HUES6 (cell line): Measurements from ENCODE around the gene MEI4.

Source experiments
- H3K27ac ChIP-seq: 2 replicates; pipeline ENCODE4 v1.7.0; 2013; ENCODE audit warnings: low read depth, mild to moderate bottlenecking, low read length, inconsistent platforms
- H3K27me3 ChIP-seq: 2 replicates; pipeline ENCODE4 v1.6.1; 2013; ENCODE audit warnings: low read length; ENCODE audit not compliant: control insufficient read depth, insufficient read depth
- H3K36me3 ChIP-seq: 2 replicates; pipeline ENCODE4 v1.6.1; 2013; ENCODE audit warnings: low read length; ENCODE audit not compliant: control insufficient read depth, insufficient read depth
- H3K4me1 ChIP-seq: 2 replicates; pipeline ENCODE4 v1.6.1; 2013; ENCODE audit warnings: low read length; ENCODE audit not compliant: control insufficient read depth, insufficient read depth
- H3K4me3 ChIP-seq: 2 replicates; pipeline ENCODE4 v1.5.1; 2013; ENCODE audit warnings: low read depth, low read length
- H3K9ac ChIP-seq: one replicate; pipeline ENCODE4 v1.6.1; 2013; ENCODE audit warnings: mild to moderate bottlenecking, low read length
- H3K9me3 ChIP-seq: 2 replicates; pipeline ENCODE4 v1.6.1; 2013; ENCODE audit warnings: low read depth, low read length; ENCODE audit not compliant: control insufficient read depth, insufficient read depth

Gene MEI4, protein sequence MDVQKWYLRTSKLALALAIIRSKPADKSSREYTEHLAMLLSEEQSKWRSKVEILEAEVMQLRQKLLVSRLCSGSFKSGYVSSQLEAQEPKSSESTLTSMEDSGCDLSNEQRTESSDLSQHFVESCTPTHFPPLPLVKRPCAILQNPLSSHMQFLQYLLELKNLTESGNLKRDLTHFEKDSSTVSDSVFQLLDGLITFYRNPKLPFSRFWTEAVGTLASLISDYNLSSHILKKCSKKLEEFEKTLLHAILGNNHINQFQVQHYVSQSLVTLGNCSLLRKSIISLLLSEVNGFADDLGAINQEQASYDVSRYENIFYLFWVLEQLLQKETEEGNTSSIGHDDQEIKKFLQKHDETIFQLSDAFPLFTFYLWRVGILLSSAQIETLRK

DNA sequence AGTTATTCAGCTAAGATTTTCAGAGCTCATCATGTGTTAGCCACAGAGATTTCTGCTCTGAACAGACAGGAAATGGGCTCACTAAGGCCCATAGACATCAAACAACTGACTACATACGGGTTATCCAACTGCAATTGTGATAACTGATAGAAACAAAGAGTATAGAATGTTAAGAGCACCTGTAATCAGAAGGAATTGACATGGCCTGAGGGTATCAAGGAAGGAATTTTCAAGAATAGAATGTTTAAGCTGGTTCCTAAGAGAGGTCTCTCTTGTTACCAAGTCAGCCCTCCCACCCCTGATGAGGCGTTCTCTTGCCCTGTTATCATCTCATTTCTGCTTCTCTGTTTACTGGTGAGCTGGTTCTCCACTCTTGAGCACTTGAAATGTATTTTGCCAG, at the start of gene MEI4:
Gene MEI4 (plus strand): TSS at position 301 of the 400 bp plus-strand sequence. CDS start 37,633 bp downstream, outside the sequence.
- Histone ChIP-seq H3K27me3 (no peaks in the 10 kb centered on the region), H3K36me3 (no peaks in the 10 kb centered on the region), H3K9me3 (no peaks in the 10 kb centered on the region), H3K4me3 (no peak within 1 kb of the TSS), H3K27ac (no peak within 1 kb of the TSS), H3K4me1 (no peaks in the 10 kb centered on the region; the same call in 1 of the 2 replicates), H3K9ac (no peak within 1 kb of the TSS)

DNA sequence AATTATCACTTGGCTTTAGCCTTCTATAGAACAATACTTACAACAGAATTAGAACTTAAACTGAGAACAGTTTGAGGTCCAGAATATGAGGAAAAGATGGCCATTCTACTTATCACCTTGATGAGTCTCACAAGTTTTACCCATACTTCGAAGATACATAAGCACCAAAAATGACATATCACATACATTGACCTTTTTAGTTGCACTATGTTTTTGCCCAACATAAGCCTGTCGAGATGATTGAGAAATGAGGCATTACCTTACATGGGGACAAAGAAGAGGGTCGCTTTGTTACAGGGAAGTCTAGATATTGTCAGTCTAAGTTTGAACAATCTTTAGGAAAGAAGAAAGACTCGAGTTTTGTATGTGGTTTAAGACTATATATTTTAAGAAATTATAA, 48.4 kb upstream of the MEI4 start:
- Histone ChIP-seq H3K9me3 (peaks cover 2% of the 10 kb centered on the region; the same call in 1 of the 2 replicates), H3K4me1 (no peaks in the 10 kb centered on the region), H3K27ac (no peak overlapping the region), H3K36me3 (no peaks in the 10 kb centered on the region), H3K9ac (no peak overlapping the region), H3K27me3 (no peaks in the 10 kb centered on the region), H3K4me3 (no peak overlapping the region)

DNA sequence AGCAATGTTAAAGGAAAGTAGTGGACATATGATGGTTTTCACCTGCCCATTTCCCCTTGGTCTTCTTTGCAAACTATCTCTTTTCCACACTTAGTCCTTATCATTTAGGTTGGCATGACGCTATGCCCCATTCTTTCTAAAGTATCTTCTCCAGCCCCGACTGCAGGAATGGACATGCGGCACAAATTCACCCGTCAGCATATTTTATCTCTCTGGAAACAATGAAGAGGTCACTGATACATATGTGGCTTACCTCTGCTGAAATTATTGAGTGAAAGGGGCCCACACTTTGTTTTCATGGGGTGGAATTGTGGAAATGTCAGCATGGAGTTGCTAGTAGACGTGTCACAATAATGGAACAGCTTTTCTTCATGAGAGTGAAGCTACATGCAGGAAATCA, 45.8 kb upstream of the MEI4 start:
- Histone ChIP-seq H3K9me3 (peaks cover 2% of the 10 kb centered on the region; the same call in 1 of the 2 replicates), H3K4me3 (no peak overlapping the region), H3K4me1 (no peaks in the 10 kb centered on the region), H3K36me3 (no peaks in the 10 kb centered on the region), H3K27ac (no peak overlapping the region), H3K9ac (no peak overlapping the region), H3K27me3 (no peaks in the 10 kb centered on the region)

DNA sequence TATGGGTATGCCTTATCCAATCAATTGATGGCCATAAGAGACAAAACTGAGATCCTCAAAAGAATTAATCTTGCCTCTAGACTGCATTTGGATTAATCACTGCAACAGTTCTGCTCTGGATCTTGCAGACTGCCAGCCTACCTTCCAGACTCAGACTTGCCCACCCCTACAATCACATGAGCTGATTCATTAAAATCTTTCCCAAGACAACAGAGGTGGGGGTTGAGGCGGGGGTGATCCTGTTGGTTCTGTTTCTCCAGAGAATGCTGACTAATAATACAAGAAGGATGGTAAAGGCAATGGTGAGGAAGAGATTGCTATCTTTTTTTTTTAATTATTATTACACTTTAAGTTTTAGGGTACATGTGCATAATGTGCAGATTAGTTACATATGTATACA, 43.7 kb upstream of the MEI4 start:
- no peaks in the 10 kb centered on the region for H3K36me3 ChIP-seq
- no peaks in the 10 kb centered on the region for H3K4me1 ChIP-seq
- H3K27ac ChIP-seq, result no peak overlapping the region
- H3K9me3 ChIP-seq, result no peaks in the 10 kb centered on the region
- H3K27me3 ChIP-seq, result no peaks in the 10 kb centered on the region
- H3K9ac ChIP-seq, result no peak overlapping the region
- H3K4me3 ChIP-seq, result no peak overlapping the region

DNA sequence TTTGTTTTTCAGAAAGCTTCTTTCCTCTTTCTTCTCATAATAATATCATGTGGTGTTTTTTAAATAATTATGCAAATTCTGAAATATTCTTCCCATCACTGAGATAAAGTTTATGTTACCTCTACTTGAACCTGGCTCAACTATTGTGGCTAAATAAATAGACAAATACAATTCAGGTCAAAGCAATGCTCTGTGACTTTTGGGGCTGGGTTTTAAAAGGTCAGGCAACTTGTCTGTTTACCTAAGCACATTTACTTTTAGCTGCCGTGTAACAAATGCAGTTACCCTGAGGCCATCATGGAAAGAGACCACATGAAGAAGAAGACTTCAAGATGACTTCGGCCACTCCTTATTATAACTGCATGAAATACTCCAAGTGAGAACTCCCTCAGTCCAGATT, 33.7 kb upstream of the MEI4 start:
- Histone ChIP-seq H3K4me3 (no peak overlapping the region), H3K36me3 (no peaks in the 10 kb centered on the region), H3K9me3 (peaks cover 8% of the 10 kb centered on the region; the same call in 1 of the 2 replicates)

DNA sequence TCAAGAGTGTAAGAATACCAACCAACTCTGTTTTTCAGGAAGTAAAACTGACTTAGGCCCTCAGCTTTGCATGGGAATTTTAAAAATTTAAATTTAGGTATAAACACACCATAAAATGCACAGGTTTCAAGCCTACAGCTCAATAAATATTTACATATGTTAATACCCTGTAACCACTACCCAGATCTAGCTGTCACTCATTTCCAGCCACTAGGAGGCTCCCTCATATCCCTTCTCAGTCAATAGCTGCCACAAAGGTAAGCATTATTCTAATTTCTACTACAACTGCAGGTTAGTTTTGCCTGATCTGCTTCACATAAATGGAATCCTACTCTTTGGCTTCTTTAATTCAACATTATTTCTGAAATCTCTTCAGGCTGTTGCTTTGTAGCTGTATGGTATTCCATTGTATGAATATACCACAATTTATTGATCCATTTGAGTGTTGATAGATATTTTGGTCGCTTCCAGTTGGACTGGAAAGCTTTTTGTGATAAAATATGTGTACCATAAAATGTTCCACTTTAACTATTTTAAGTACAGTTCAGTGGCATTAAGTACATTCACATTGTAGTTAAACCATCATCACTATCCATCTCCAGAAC, 32.5 kb upstream of the MEI4 start:
- Histone ChIP-seq H3K36me3 (no peaks in the 10 kb centered on the region), H3K9me3 (peaks cover 8% of the 10 kb centered on the region; the same call in 1 of the 2 replicates), H3K4me1 (0 out of 2 replicates have a peak, but pooled peaks cover 3% of the 10 kb centered on the region), H3K4me3 (no peak overlapping the region), H3K27ac (no peak overlapping the region), H3K27me3 (no peaks in the 10 kb centered on the region), H3K9ac (no peak overlapping the region)

More for the DNA sequence above, 33.7 kb upstream of the MEI4 start:
- Histone ChIP-seq H3K4me1 (0 out of 2 replicates have a peak, but pooled peaks cover 3% of the 10 kb centered on the region), H3K27ac (no peak overlapping the region), H3K27me3 (no peaks in the 10 kb centered on the region), H3K9ac (no peak overlapping the region)

DNA sequence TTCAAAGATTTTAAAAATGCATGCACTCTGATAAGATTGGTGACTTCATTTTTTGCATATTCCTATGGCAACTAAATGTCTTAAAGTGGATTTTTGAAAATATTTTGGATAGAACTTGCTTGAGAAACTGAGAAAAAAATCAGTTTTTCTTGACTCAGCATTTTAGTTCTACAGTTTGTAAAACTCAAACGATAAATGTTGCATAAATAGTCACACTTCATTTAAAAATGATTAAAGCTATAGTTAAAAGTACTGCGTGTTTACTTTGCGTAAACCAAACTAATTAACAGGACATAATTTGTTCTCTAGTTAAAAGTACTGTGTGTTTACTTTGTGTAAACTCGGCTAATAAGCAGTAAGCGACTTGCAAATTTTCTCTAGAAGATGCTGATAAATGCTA, 28.3 kb upstream of the MEI4 start:
- H3K36me3 ChIP-seq, result no peaks in the 10 kb centered on the region

DNA sequence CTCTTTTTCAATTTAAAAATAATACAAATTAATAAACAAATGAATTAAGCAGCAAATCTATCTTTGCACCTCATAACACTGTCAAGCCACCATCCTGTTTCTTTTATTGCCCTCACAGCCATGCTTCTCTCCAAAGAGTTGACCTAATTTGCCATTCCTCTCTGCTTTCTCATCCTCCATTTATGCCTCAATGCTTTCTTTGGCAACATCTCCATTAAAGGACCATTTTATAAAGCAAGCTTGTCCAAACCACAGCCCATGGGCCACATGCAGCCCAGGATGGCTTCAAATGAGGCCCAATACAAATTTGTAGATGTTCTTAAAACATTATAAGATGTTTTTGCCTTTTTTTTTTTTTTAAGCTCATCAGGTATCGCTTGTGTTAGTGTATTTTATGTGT, 26.4 kb upstream of the MEI4 start:
- no peaks in the 10 kb centered on the region for H3K27me3 ChIP-seq
- no peaks in the 10 kb centered on the region for H3K36me3 ChIP-seq
- H3K9me3 ChIP-seq, result no peaks in the 10 kb centered on the region
- no peaks in the 10 kb centered on the region for H3K4me1 ChIP-seq
- H3K27ac ChIP-seq, result no peak overlapping the region
- no peak overlapping the region for H3K9ac ChIP-seq
- no peak overlapping the region for H3K4me3 ChIP-seq

More for the DNA sequence above, 28.3 kb upstream of the MEI4 start:
- H3K9ac ChIP-seq, result no peak overlapping the region
- H3K27ac ChIP-seq, result no peak overlapping the region
- H3K4me1 ChIP-seq, result 0 out of 2 replicates have a peak, but pooled peaks cover 3% of the 10 kb centered on the region
- no peaks in the 10 kb centered on the region for H3K27me3 ChIP-seq
- H3K4me3 ChIP-seq, result no peak overlapping the region
- no peaks in the 10 kb centered on the region for H3K9me3 ChIP-seq

DNA sequence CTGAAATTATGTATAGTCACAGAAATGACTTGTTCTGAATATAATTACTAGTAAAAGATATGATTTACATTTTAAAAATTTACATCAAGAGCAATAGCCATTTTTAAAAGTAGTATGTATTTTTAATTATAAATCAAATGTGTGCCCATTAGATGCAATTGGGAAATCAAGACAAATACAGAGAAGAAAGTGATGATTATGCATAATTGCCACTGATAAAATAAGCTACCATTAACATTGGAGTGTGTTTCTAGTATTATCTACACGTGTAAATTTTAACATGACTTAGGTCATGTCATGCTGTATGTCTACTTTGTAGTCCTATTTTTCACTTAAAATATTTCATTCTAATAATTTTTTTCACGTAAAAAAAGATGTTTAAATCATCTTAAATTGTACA, 22.8 kb upstream of the MEI4 start:
- no peak overlapping the region for H3K27ac ChIP-seq
- no peak overlapping the region for H3K4me3 ChIP-seq
- no peaks in the 10 kb centered on the region for H3K9me3 ChIP-seq
- H3K36me3 ChIP-seq, result no peaks in the 10 kb centered on the region
- H3K9ac ChIP-seq, result no peak overlapping the region
- no peaks in the 10 kb centered on the region for H3K27me3 ChIP-seq
- no peaks in the 10 kb centered on the region for H3K4me1 ChIP-seq

DNA sequence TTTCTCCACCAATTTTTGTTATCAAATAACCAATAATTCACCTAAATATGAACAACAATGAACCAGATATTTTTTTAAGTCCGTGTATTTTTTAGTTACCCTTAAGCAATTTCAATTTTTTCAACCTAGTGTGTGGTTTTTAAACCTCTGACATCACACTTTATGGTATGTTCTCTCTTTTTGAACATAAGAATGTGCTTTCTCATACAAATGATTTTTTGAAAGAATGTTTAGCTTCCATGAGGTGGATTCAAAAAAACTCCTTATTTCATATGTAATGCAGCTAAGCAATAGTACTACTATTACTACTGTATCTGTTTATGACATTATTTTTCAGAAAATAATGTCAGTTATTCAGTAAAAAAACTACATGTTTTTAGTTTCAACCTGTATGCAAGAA, 19.4 kb upstream of the MEI4 start:
- no peaks in the 10 kb centered on the region for H3K9me3 ChIP-seq
- H3K27ac ChIP-seq, result no peak overlapping the region
- H3K27me3 ChIP-seq, result no peaks in the 10 kb centered on the region
- H3K4me3 ChIP-seq, result no peak overlapping the region
- H3K9ac ChIP-seq, result no peak overlapping the region
- H3K36me3 ChIP-seq, result no peaks in the 10 kb centered on the region
- H3K4me1 ChIP-seq, result no peaks in the 10 kb centered on the region

DNA sequence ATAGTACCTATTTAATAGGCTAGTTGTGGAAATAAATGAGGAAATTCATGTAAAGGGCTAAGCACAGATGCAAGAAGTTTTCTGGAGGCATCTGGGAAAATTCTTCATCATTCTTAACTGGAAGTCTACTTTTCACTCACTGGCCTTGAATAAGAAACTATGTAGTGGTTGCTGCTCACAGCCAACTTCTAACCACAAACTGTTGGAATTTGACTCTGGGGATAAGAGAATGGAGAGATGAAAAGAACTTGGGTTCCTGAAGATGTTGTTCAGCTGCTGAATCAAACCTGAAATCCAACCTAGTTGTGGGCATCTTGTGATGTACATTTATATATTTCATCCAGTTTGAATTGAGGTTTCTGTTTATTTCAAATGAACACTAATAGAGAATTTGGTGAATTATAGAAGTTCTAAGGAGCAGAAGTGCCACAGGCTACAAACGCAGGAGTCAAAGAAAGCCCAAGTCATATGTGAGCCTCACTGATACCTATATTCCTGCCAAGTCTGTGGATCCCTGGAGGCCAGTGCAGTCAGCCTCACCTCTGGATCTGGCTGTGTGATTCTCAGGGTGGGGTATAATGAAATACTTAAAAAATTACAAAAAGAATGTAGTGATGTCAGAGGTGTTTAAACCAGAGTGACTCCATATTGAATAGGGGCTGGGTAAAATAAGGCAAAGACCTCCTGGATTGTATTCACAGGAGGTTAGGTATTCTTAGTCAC, 18.7 kb upstream of the MEI4 start:
- H3K27me3 ChIP-seq, result no peaks in the 10 kb centered on the region
- no peak overlapping the region for H3K27ac ChIP-seq
- no peak overlapping the region for H3K9ac ChIP-seq
- no peaks in the 10 kb centered on the region for H3K9me3 ChIP-seq
- no peak overlapping the region for H3K4me3 ChIP-seq
- no peaks in the 10 kb centered on the region for H3K4me1 ChIP-seq
- no peaks in the 10 kb centered on the region for H3K36me3 ChIP-seq
